Stimulated activated effector memory CD8-positive, alpha-beta T cell treated with anti-CD3 and anti-CD28 coated beads, Interleukin-12 subunit alpha, Interleukin-12 subunit beta, amount 100 ng/mL, for 72 hours (primary cell): ENCODE measurements around the gene LIM2.

ENCODE experiments used
- ATAC-seq: fragments of 150-1000 bp; cut with Tn5 transposase; 2 replicates; pipeline ENCODE4 v1.10.0; 2021
- DNase-seq, 2 donors: peaks; one replicate each; pipeline ENCODE4 v3.0.0; 2021 to 2022; ENCODE audit warnings: low spot score in 2 of 2
- H3K27ac Mint-ChIP-seq: one replicate; pipeline ENCODE4 v1.8.0; 2022; ENCODE audit warnings: mild to moderate bottlenecking, mixed read lengths
- H3K36me3 Mint-ChIP-seq: one replicate; pipeline ENCODE4 v1.8.0; 2022; ENCODE audit warnings: mild to moderate bottlenecking, mixed read lengths
- H3K4me1 Mint-ChIP-seq: one replicate; pipeline ENCODE4 v1.8.0; 2022; ENCODE audit warnings: mixed read lengths
- H3K4me3 Mint-ChIP-seq: one replicate; pipeline ENCODE4 v1.8.0; 2022; ENCODE audit warnings: mild to moderate bottlenecking, mixed read lengths
- H3K9me3 Mint-ChIP-seq: one replicate; pipeline ENCODE4 v1.8.0; 2022; ENCODE audit warnings: mixed read lengths

LIM2 gene

GRCh38 chr19:51364200-51365106 lies 23.3 kb downstream of the LIM2 start:
- peaks cover 56% of the 10 kb centered on the region for H3K4me1 Mint-ChIP-seq
- DNase-seq (no peak), ATAC-seq (no peak)
- peak overlapping the region; percentile 92 for H3K4me3 Mint-ChIP-seq
- peaks cover 76% of the 10 kb centered on the region for H3K36me3 Mint-ChIP-seq
- H3K9me3 Mint-ChIP-seq: no peaks in the 10 kb centered on the region
- peak overlapping the region; percentile 92 for H3K27ac Mint-ChIP-seq

- ATAC-seq (no peak), DNase-seq (no peak)
- Mint-ChIP-seq H3K27ac (no peak overlapping the region), H3K4me1 (peaks cover 53% of the 10 kb centered on the region), H3K4me3 (no peak overlapping the region), H3K9me3 (no peaks in the 10 kb centered on the region), H3K36me3 (peaks cover 51% of the 10 kb centered on the region)
These were observed 26.5 kb downstream of the LIM2 start for GRCh38 chr19:51361239-51361638.

GRCh38 chr19:51359294-51359693 lies 28.5 kb downstream of the LIM2 start:
- H3K9me3 Mint-ChIP-seq: no peaks in the 10 kb centered on the region
- DNase-seq (no peak), ATAC-seq (no peak)
- no peak overlapping the region for H3K4me3 Mint-ChIP-seq
- H3K4me1 Mint-ChIP-seq: peaks cover 47% of the 10 kb centered on the region
- H3K36me3 Mint-ChIP-seq: peaks cover 36% of the 10 kb centered on the region
- H3K27ac Mint-ChIP-seq: peak overlapping the region; percentile 39

GRCh38 chr19:51357952-51358351 lies 29.8 kb downstream of the LIM2 start:
- H3K36me3 Mint-ChIP-seq: peaks cover 30% of the 10 kb centered on the region
- no peak overlapping the region for H3K27ac Mint-ChIP-seq
- no peak for ATAC-seq
- H3K4me3 Mint-ChIP-seq: no peak overlapping the region
- peaks cover 34% of the 10 kb centered on the region for H3K4me1 Mint-ChIP-seq
- H3K9me3 Mint-ChIP-seq: no peaks in the 10 kb centered on the region
- DNase-seq: no peak

- Mint-ChIP-seq H3K36me3 (peaks cover 37% of the 10 kb centered on the region), H3K4me1 (peaks cover 34% of the 10 kb centered on the region), H3K27ac (no peak overlapping the region), H3K9me3 (no peaks in the 10 kb centered on the region), H3K4me3 (no peak overlapping the region)
- ATAC-seq (no peak), DNase-seq (no peak)
These were observed 31.5 kb downstream of the LIM2 start for GRCh38 chr19:51356159-51356801.

- Mint-ChIP-seq H3K4me1 (peaks cover 34% of the 10 kb centered on the region), H3K27ac (peak overlapping the region; percentile 72), H3K36me3 (peaks cover 46% of the 10 kb centered on the region), H3K9me3 (no peaks in the 10 kb centered on the region), H3K4me3 (no peak overlapping the region)
- DNase-seq: no peak
- peak; percentile 11 for ATAC-seq
These were observed 33.0 kb downstream of the LIM2 start for GRCh38 chr19:51354742-51355148.

GRCh38 chr19:51354103-51354741 lies 33.6 kb downstream of the LIM2 start:
- peak overlapping the region; percentile 72 for H3K27ac Mint-ChIP-seq
- no peaks in the 10 kb centered on the region for H3K9me3 Mint-ChIP-seq
- H3K4me1 Mint-ChIP-seq: peaks cover 34% of the 10 kb centered on the region
- H3K36me3 Mint-ChIP-seq: peaks cover 46% of the 10 kb centered on the region
- ATAC-seq (no peak), DNase-seq (no peak)
- H3K4me3 Mint-ChIP-seq: no peak overlapping the region

- peaks cover 54% of the 10 kb centered on the region for H3K36me3 Mint-ChIP-seq
These were observed 34.9 kb downstream of the LIM2 start for GRCh38 chr19:51352783-51353360.

GRCh38 chr19:51351266-51351990 lies 36.3 kb downstream of the LIM2 start:
- Mint-ChIP-seq H3K27ac (peak overlapping the region; percentile 71), H3K4me3 (no peak overlapping the region), H3K9me3 (no peaks in the 10 kb centered on the region), H3K4me1 (peaks cover 24% of the 10 kb centered on the region), H3K36me3 (peaks cover 56% of the 10 kb centered on the region)
- DNase-seq (no peak), ATAC-seq (no peak)

More at GRCh38 chr19:51352783-51353360, 34.9 kb downstream of the LIM2 start:
- no peaks in the 10 kb centered on the region for H3K9me3 Mint-ChIP-seq
- ATAC-seq (no peak), DNase-seq (no peak)
- H3K27ac Mint-ChIP-seq: peak overlapping the region; percentile 71
- no peak overlapping the region for H3K4me3 Mint-ChIP-seq
- peaks cover 33% of the 10 kb centered on the region for H3K4me1 Mint-ChIP-seq

GRCh38 chr19:51347209-51347928 lies 40.4 kb downstream of the LIM2 start:
- H3K4me1 Mint-ChIP-seq: peaks cover 24% of the 10 kb centered on the region
- peaks cover 59% of the 10 kb centered on the region for H3K36me3 Mint-ChIP-seq
- H3K27ac Mint-ChIP-seq: peak overlapping the region; percentile 36
- no peak for DNase-seq
- no peaks in the 10 kb centered on the region for H3K9me3 Mint-ChIP-seq
- no peak for ATAC-seq
- H3K4me3 Mint-ChIP-seq: no peak overlapping the region

GRCh38 chr19:51346742-51347141 lies 41.0 kb downstream of the LIM2 start:
- Mint-ChIP-seq H3K4me3 (no peak overlapping the region), H3K27ac (no peak overlapping the region), H3K36me3 (peaks cover 53% of the 10 kb centered on the region)

GRCh38 chr19:51345076-51345620 lies 42.6 kb downstream of the LIM2 start:
- Mint-ChIP-seq H3K4me3 (no peak overlapping the region), H3K36me3 (peaks cover 42% of the 10 kb centered on the region), H3K27ac (peak overlapping the region; percentile 44), H3K4me1 (peaks cover 22% of the 10 kb centered on the region), H3K9me3 (no peaks in the 10 kb centered on the region)
- DNase-seq (no peak), ATAC-seq (no peak)

More at GRCh38 chr19:51346742-51347141, 41.0 kb downstream of the LIM2 start:
- Mint-ChIP-seq H3K4me1 (peaks cover 19% of the 10 kb centered on the region), H3K9me3 (no peaks in the 10 kb centered on the region)
- no peak for DNase-seq
- ATAC-seq: no peak

- H3K9me3 Mint-ChIP-seq: no peaks in the 10 kb centered on the region
- ATAC-seq: no peak
- no peak for DNase-seq
- peaks cover 24% of the 10 kb centered on the region for H3K36me3 Mint-ChIP-seq
- H3K4me1 Mint-ChIP-seq: peaks cover 37% of the 10 kb centered on the region
- no peak overlapping the region for H3K4me3 Mint-ChIP-seq
- peak overlapping the region; percentile 23 for H3K27ac Mint-ChIP-seq
These were observed 44.9 kb downstream of the LIM2 start for GRCh38 chr19:51342631-51343569.
